Hepatocyte (in vitro differentiated cells): ENCODE results near the gene DGKI. TPM values are rescaled to one million over a fixed set of nuclear protein-coding genes. Genes with fewer than 3 reads are reported as not detected.

Experiments used
- DNase-seq: peaks from one replicate; pipeline ENCODE4 v3.0.0-alpha.2; 2016; ENCODE audit warnings: low spot score
- H2AFZ ChIP-seq: fragments of 200-600 bp; sonication (generic); 2 replicates; pipeline ENCODE4 v1.6.0; 2016; ENCODE audit warnings: antibody characterized with exemption, mild to moderate bottlenecking
- H3K27ac ChIP-seq: fragments of 200-600 bp; sonication (generic); 2 replicates; pipeline ENCODE4 v1.5.1; 2016; ENCODE audit warnings: mild to moderate bottlenecking
- H3K27me3 ChIP-seq: fragments of 200-600 bp; sonication (generic); 2 replicates; pipeline ENCODE4 v1.6.1; 2016
- H3K36me3 ChIP-seq: fragments of 200-600 bp; sonication (generic); replicated peaks from 2 replicates; pipeline ENCODE4 v1.5.1; 2016; ENCODE audit warnings: low read depth; ENCODE audit not compliant: insufficient read depth
- H3K4me1 ChIP-seq: fragments of 200-600 bp; sonication (generic); 2 replicates; pipeline ENCODE4 v1.5.1; 2016; ENCODE audit warnings: mild to moderate bottlenecking, moderate library complexity; ENCODE audit not compliant: insufficient read depth
- H3K4me2 ChIP-seq: fragments of 200-600 bp; sonication (generic); 2 replicates; pipeline ENCODE4 v1.6.0; 2016
- H3K4me3 ChIP-seq: fragments of 200-600 bp; sonication (generic); 2 replicates; pipeline ENCODE4 v1.5.1; 2016; ENCODE audit warnings: mild to moderate bottlenecking
- H3K79me2 ChIP-seq: fragments of 200-600 bp; sonication (generic); 2 replicates; pipeline ENCODE4 v1.6.0; 2017; ENCODE audit warnings: mild to moderate bottlenecking
- H3K9me2 ChIP-seq: fragments of 200-600 bp; sonication (generic); replicated peaks from 2 replicates; pipeline ENCODE4 v1.6.0; 2017; ENCODE audit warnings: mild to moderate bottlenecking; ENCODE audit not compliant: insufficient read depth
- H3K9me3 ChIP-seq: fragments of 200-600 bp; sonication (generic); 2 replicates; pipeline ENCODE4 v1.5.1; 2016; ENCODE audit warnings: low read depth, mild to moderate bottlenecking
- H4K20me1 ChIP-seq: fragments of 200-600 bp; sonication (generic); 2 replicates; pipeline ENCODE4 v1.6.0; 2016; ENCODE audit warnings: mild to moderate bottlenecking; ENCODE audit not compliant: insufficient read depth, poor library complexity, severe bottlenecking
- EZH2 ChIP-seq: fragments of 200-600 bp; sonication (generic); IDR thresholded peaks from 2 replicates; pipeline ENCODE4 v1.6.1; 2016; ENCODE audit warnings: antibody characterized with exemption, mild to moderate bottlenecking, borderline replicate concordance
- EZH2phosphoT487 ChIP-seq: fragments of 200-600 bp; sonication (generic); IDR thresholded peaks from one replicate; pipeline ENCODE4 v1.6.1; 2018; ENCODE audit warnings: antibody characterized with exemption, mild to moderate bottlenecking, low read depth, moderate library complexity; ENCODE audit not compliant: unreplicated experiment, severe bottlenecking
- WGBS: methylation state at CpG from one replicate; pipeline ENCODE4 v1.1.6; 2016; ENCODE audit warnings: low lambda C conversion rate; ENCODE audit errors: missing lambda C conversion rate; 5-methylcytosine and 5-hydroxymethylcytosine counted together
- polyA plus RNA-seq: library from polyadenylated mRNA; unstranded; fragments of >200 nt; fragmentation: Nextera tagmentation; extraction: Ambion mirVana; gene quantifications from 2 replicates; pipeline ENCODE4 v1.2.1, GENCODE V29; 2016
- total RNA-seq: library from RNA; depleted of rRNA; stranded (reverse); fragments of >200 nt; gene quantifications from 2 replicates; pipeline ENCODE4 v1.2.3, GENCODE V29; 2014
- TF ChIP-seq, protein P1 (sequence below): fragments of 200-600 bp; sonication (generic); IDR thresholded peaks from 2 replicates; pipeline ENCODE4 v1.5.1; 2016; ENCODE audit warnings: antibody characterized with exemption, mild to moderate bottlenecking; ENCODE audit not compliant: poor library complexity

DGKI gene
- total and polyA plus RNA-seq, 2 experiments from 2014 or later = 0.47 to 1.8 TPM

GRCh38 chr7:137345799-137346449 is 500.9 kb downstream of the DGKI start:
- Histone ChIP-seq H3K79me2 (no peaks in the 10 kb centered on the region), H3K9me3 (no peaks in the 10 kb centered on the region), H3K9me2 (no peaks in the 10 kb centered on the region), H3K4me3 (no peak overlapping the region), H3K36me3 (no peaks in the 10 kb centered on the region), H3K27me3 (peaks cover 10% of the 10 kb centered on the region), H3K4me1 (no peaks in the 10 kb centered on the region), H3K4me2 (no peak overlapping the region), H3K27ac (no peak overlapping the region), H4K20me1 (no peaks in the 10 kb centered on the region), H2AFZ (no peak overlapping the region)
- no peak for TF ChIP-seq EZH2phosphoT487
- WGBS = 86% methylated on average over 6 of the region's 6 CpGs
- no peak for DNase-seq

DNA sequence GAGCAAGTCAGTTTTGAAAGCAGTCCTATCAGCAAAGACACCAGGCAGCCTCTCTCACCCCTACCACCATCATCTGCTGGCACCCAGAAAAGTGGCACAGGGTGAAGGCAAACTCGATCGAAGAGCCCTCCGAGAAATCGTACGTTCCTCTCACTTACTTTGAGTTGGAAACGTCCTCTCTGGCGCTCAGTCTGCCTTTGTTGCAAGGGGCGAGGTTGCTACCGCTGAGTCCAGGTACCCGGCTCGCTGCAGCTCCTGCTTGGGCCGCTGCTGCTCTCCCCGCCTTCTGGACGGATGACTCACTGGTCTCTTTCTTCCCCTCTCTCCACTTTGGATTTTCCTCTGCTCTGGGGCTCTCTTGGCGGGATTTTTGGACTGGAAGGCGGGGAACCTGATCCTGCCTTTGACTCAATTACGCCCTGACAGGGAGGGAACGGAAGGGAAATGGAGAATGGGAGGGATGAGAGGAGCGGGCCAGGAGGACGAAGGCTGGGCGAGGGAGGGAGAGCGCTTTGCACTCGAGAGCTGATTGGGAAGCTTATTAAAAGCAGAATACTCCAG is 503.4 kb downstream of the DGKI start, which contains the start of gene PTN:
Gene PTN, minus strand, starts transcription at position 453 of the 561 bp plus-strand sequence. CDS start 88,760 bp downstream, outside the sequence.
- Histone ChIP-seq H3K27ac (peak within 1 kb of the TSS; percentile 78), H3K4me1 (no peaks in the 10 kb centered on the region), H3K27me3 (peaks cover 10% of the 10 kb centered on the region), H2AFZ (peak within 1 kb of the TSS; percentile 61), H3K9me2 (no peaks in the 10 kb centered on the region), H3K36me3 (no peaks in the 10 kb centered on the region), H3K79me2 (no peaks in the 10 kb centered on the region), H3K4me3 (peak within 1 kb of the TSS; percentile 53), H4K20me1 (no peaks in the 10 kb centered on the region), H3K9me3 (no peaks in the 10 kb centered on the region), H3K4me2 (peak within 1 kb of the TSS; percentile 76)
- WGBS = 2% methylated on average over 23 of the region's 23 CpGs
- TF ChIP-seq EZH2phosphoT487 (no peak), EZH2 (no peak)
- TF ChIP-seq, protein P1, sequence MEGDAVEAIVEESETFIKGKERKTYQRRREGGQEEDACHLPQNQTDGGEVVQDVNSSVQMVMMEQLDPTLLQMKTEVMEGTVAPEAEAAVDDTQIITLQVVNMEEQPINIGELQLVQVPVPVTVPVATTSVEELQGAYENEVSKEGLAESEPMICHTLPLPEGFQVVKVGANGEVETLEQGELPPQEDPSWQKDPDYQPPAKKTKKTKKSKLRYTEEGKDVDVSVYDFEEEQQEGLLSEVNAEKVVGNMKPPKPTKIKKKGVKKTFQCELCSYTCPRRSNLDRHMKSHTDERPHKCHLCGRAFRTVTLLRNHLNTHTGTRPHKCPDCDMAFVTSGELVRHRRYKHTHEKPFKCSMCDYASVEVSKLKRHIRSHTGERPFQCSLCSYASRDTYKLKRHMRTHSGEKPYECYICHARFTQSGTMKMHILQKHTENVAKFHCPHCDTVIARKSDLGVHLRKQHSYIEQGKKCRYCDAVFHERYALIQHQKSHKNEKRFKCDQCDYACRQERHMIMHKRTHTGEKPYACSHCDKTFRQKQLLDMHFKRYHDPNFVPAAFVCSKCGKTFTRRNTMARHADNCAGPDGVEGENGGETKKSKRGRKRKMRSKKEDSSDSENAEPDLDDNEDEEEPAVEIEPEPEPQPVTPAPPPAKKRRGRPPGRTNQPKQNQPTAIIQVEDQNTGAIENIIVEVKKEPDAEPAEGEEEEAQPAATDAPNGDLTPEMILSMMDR = no peak
- DNase-seq = peak; percentile 60

- H4K20me1 ChIP-seq = no peaks in the 10 kb centered on the region
- no peaks in the 10 kb centered on the region for H3K9me2 ChIP-seq
- no peaks in the 10 kb centered on the region for H3K36me3 ChIP-seq
- peaks cover 10% of the 10 kb centered on the region for H3K27me3 ChIP-seq
- no peaks in the 10 kb centered on the region for H3K9me3 ChIP-seq
- H3K79me2 ChIP-seq = no peaks in the 10 kb centered on the region
- H3K4me1 ChIP-seq = no peaks in the 10 kb centered on the region
- no peak for DNase-seq
- H3K27ac ChIP-seq = peak overlapping the region; percentile 78
- H2AFZ ChIP-seq = peak overlapping the region; percentile 61
- 17% methylated on average over 5 of the region's 5 CpGs for WGBS
- peak overlapping the region; percentile 76 for H3K4me2 ChIP-seq
- no peak for TF ChIP-seq EZH2
- TF ChIP-seq, protein P1 = no peak
- TF ChIP-seq EZH2phosphoT487 = no peak
- H3K4me3 ChIP-seq = peak overlapping the region; percentile 53
These were observed 503.9 kb downstream of the DGKI start for GRCh38 chr7:137342828-137343261.

DNA sequence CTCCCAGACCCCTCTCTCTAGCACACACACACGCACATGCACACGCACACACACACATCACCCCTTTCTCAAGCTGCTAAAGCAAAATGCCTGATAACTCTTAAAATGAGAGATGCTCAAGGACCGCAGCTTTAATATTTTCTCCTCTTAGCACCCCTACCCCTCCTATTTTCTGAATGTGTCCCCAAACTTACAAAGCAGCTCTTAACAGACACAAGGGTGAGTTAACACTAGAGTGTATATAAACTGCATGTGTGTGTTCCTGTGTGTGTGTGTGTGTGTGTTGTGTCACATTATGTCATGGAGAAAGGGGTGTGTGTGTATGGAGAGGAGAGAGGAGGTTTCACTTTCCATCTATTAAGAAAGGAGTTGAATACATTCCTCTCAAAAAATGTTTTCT is 504.5 kb downstream of the DGKI start:
- peak overlapping the region; percentile 76 for H3K4me2 ChIP-seq
- no peak overlapping the region for H2AFZ ChIP-seq
- no peak for DNase-seq
- H3K9me3 ChIP-seq = no peaks in the 10 kb centered on the region
- H3K27me3 ChIP-seq = peaks cover 10% of the 10 kb centered on the region
- H3K36me3 ChIP-seq = no peaks in the 10 kb centered on the region
- no peak overlapping the region for H3K27ac ChIP-seq
- WGBS = 50% methylated on average over 3 of the region's 3 CpGs
- TF ChIP-seq EZH2 (no peak), EZH2phosphoT487 (no peak)
- no peak overlapping the region for H3K4me3 ChIP-seq
- no peaks in the 10 kb centered on the region for H4K20me1 ChIP-seq
- no peaks in the 10 kb centered on the region for H3K9me2 ChIP-seq
- no peaks in the 10 kb centered on the region for H3K4me1 ChIP-seq
- no peaks in the 10 kb centered on the region for H3K79me2 ChIP-seq
